ENCODE data around the gene CPA4.

- TF ChIP-seq CTCF (IDR thresholded peaks at IDR 0.05) (no peak), ZFX (IDR thresholded peaks at IDR 0.05; ENCODE audit: borderline replicate concordance) (no peak)
These were observed 17.9 kb upstream of the CPA4 start for GRCh38 chr7:130274983-130275591.

Measured in 22Rv1 (cell line).